HG03039 (cell line): ENCODE measurements around the gene CBY3.
A peak's percentile ranks its signal among the peaks of the same experiment; 100 is the strongest.
"Not testable (repeated sequence)": the region's sequence is repeated elsewhere in the genome, so short reads cannot be mapped to it uniquely, and the experiment has no call there.

Experiments used
- ATAC-seq: cut with Tn5 transposase; IDR thresholded peaks from one replicate; pipeline ENCODE4 v1.9.1; 2021; ENCODE audit warnings: mild to moderate bottlenecking, moderate library complexity; ENCODE audit not compliant: unreplicated experiment

The CBY3 gene

GRCh38 chr5:179678223-179679013, 2.4 kb downstream of the CBY3 start:
- peak; percentile 80 for ATAC-seq

- no peak for ATAC-seq
Measured at GRCh38 chr5:179668391-179668790, 12.4 kb downstream of the CBY3 start.

DNA sequence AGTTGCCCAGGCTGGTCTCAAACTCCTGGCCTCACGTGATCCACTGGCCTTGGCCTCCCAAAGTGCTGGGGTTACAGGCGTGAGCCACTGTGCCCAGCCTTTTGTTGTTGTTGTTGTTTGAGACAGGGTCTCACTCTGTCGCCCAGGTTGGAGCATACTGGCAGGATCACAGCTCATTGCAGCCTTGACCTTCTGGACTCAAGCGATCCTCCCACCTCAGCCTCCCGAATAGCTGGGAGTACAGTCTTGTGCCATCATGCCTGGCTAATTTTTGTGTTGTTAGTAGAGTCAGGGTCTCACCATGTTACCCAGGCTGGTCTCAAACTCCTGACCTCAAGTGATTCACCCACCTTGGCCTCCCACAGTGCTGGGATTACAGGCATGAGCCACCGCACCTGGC, 19.2 kb downstream of the CBY3 start:
- ATAC-seq, result not testable (repeated sequence)

DNA sequence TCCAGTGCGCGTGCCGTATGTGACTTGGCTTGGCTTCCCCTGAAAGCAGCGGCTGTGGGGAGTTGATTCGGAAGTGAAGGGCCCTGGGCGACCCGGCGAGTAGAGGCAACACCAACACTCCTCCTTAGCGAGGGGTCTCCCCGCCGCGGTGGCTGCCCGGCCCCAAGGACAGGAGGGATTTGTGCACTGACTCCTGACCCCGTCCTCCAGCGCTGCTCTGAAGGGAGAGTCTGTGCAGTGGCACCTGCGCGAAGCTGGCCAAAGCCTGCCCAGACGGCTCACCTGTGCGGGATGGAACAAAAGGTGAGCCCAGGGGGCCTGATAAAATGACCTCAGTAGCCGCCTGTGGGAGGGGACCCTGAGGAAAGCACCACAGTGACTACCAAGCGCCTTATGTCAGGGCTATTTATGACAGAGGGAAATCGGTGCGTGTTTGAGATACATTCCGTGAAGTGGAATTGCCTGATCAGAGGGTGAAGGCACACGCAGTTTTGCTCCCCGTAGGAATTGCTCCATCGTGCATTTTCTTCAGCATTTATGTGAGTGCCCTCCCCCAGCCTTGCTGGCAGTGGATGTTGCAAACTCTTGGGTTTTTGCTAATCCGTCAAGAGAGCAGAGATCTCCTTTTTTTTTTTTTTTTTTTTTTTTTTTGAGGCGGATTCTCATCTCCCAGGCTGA, 22.5 kb downstream of the CBY3 start:
- peak; percentile 51 for ATAC-seq

GRCh38 chr5:179657302-179658178, 23.3 kb downstream of the CBY3 start:
- ATAC-seq, result peak; percentile 85

- ATAC-seq, result not testable (repeated sequence)
Measured at GRCh38 chr5:179653135-179653534, 27.7 kb downstream of the CBY3 start.

- not testable (repeated sequence) for ATAC-seq
Measured at GRCh38 chr5:179650245-179650644, 30.6 kb downstream of the CBY3 start.

- ATAC-seq, result not testable (repeated sequence)
Measured at GRCh38 chr5:179649166-179649703, 31.6 kb downstream of the CBY3 start.

DNA sequence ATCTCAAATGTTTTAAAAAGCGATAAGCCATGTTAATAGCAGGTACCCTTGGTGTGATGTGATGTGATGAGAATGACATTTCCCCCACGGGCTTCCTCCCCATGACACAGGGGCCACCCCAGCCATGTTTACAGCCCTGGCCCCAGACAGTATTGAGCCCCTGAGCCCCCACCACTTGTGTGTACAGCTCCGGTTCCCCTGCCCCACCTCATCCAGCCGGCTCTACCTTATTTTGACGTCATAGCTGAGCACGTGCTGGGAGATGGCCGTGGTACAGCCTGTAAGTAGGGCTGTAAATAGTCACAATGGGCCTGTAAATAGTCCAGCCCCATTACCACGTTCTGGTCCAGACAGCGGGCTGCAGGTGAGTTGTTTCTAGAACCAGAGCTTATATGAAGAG, 32.4 kb downstream of the CBY3 start:
- no peak for ATAC-seq

- not testable (repeated sequence) for ATAC-seq
Measured at GRCh38 chr5:179644766-179645165, 36.1 kb downstream of the CBY3 start.

DNA sequence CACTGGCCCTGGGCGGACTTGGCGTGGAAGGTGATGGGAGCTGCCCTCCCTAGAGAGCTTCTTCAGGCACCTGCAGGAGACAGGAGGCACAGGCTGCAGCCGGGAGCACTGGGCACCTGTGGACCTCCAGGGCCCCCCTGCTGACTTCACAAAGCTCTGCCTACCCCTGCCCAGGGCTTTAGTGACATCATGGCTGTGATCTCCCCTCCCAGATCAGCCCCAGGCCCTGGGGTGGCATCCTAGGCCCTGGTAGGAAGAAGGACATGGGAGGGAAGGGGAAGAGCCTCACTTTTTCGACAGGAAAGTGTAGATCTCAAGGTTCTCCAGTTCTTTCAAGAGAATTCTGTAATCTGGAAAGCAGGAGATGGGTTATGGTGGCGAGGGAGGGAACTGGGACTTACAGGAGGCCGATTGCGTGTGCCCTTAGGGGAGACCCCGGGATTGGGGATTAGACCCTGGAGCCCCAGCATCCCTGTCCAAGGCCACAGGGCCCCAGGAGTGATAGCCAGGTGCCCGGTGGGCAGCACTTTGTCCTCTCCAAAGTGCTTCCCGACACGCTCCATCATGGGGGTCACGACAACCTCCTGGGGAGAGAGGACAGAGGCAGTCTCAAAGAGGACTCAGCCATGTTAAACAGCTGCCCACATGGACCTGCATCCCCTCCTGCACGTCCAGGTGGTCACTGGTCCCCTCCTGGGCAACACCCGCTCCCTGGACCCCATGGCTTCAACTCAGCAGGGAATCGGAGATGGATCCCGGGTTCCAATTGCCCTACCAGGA, 37.5 kb downstream of the CBY3 start:
- not testable (repeated sequence) for ATAC-seq

DNA sequence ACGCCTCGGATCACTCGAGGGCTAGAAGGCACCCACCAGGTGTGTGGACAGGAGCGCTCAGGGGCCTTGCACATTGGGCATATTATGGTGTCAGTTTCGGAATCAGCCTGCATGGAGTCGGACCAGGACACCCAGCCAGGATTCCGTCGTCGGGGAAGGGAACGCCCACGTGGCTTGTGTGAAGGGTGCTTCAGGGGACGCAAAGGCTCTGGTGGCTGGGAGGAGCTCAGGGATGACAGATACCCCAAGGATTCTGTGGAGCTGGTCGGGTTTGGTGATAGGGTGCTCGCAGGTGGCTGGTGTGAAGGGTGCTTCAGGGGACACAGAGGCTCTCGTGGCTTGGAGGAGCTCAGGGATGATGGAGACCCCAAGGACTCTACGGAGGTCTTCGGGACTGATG, 38.2 kb downstream of the CBY3 start:
- ATAC-seq, result not testable (repeated sequence)

- ATAC-seq, result not testable (repeated sequence)
Measured at GRCh38 chr5:179641745-179642144, 39.1 kb downstream of the CBY3 start.

- ATAC-seq, result not testable (repeated sequence)
Measured at GRCh38 chr5:179639296-179639695, 41.5 kb downstream of the CBY3 start.

DNA sequence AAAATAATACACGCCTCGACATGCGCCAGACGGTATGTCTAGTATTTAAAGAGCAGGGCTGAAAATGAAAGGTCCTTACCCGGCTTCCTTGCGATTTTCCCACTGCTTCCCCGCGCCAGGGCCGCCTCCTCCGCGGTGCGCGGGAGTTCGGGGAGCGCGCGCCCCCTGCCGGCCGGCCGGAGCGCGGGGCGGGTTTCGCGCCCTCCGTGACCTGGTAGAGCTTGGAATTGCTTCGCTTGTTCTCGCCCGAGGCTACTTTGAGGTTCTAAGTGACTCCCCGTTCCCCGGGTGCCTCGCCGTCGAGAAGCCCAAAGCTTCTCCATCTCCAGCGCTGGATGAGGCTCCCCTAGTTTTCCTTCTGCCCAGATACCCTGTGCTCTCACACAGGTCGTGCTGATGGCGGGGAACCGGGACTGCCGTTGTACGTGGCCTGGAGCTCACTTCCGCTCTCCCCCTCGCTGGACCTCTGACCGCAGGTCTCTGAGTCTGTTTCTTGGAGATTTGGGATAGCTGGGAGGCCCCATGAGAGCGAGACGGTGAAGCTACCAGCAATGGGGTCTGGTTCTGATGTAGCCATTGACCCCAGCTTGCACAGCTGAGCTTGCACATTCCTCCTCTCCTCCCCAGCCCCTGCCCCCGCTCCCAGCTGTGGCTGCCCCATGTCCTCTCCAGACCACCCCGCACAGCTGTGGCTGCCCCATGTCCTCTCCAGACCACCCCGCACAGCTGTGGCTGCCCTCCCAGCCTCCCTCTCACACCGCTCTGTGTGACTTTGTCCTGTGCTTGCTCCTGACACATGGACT, 46.3 kb downstream of the CBY3 start:
- peak; percentile 83 for ATAC-seq

DNA sequence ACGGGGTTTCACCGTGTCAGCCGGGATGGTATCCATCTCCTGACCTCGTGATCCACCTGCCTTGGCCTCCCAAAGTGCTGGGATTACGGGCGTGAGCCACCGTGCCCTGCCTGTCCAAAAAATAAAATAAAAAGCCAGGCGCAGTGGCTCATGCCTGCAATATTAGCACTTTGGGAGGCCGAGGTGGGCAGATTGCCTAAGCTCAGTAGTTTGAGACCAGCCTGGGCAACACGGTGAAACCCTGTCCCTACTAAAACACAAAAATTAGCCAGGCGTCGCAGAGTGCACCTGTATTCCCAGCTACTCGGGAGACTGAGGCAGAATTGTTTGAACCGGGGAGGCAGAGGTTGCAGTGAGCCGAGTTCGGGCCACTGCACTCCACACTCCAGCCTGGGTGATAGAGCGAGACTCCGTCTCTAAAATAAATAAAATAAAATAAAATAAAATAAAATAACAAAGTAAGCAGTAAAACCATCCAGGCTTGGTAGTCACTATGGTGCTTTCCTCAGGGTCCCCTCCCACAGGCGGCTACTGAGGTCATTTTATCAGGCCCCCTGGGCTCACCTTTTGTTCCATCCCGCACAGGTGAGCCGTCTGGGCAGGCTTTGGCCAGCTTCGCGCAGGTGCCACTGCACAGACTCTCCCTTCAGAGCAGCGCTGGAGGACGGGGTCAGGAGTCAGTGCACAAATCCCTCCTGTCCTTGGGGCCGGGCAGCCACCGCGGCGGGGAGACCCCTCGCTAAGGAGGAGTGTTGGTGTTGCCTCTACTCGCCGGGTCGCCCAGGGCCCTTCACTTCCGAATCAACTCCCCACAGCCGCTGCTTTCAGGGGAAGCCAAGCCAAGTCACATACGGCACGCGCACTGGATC, 47.1 kb downstream of the CBY3 start:
- ATAC-seq, result not testable (repeated sequence)
